ENCODE data around the gene PPP1R7. TPM values are rescaled to one million over a fixed set of nuclear protein-coding genes. Genes with fewer than 3 reads are reported as not detected.

PPP1R7 gene
- total and polyA plus RNA-seq, 8 donors: 61.6 to 80.0 (median 71.3) TPM

GRCh38 chr2:241226723-241227572, 76.7 kb downstream of the PPP1R7 start:
- Histone ChIP-seq H3K27me3 (no peaks in the 10 kb centered on the region), H3K4me3 (no peak overlapping the region), H3K36me3 (peaks cover 0 to 70% of the 10 kb centered on the region in 2 donors), H3K4me1 (peaks cover 0 to 10% of the 10 kb centered on the region in 2 donors), H3K9me3 (no peaks in the 10 kb centered on the region), H3K27ac (no peak overlapping the region)
- DNase-seq (peak in 1 of 4 donors; percentile 67), ATAC-seq (no peak)
- intact Hi-C loops (cut with DNase I): no loop called here
- TF ChIP-seq CTCF (IDR thresholded peaks at IDR 0.05): no peak

- intact Hi-C loops (cut with DNase I): no loop called here
- ATAC-seq (no peak), DNase-seq (no peak)
- TF ChIP-seq CTCF (IDR thresholded peaks at IDR 0.05): no peak
- H3K27me3 ChIP-seq: no peaks in the 10 kb centered on the region
- H3K36me3 ChIP-seq: peaks cover 0 to 76% of the 10 kb centered on the region in 2 donors
- H3K4me3 ChIP-seq: no peak overlapping the region
- H3K9me3 ChIP-seq: no peaks in the 10 kb centered on the region
- no peak overlapping the region for H3K27ac ChIP-seq
- H3K4me1 ChIP-seq: peaks cover 0 to 10% of the 10 kb centered on the region in 2 donors
Measured at GRCh38 chr2:241227594-241227993, 77.3 kb downstream of the PPP1R7 start.

GRCh38 chr2:241228081-241228859, 78.0 kb downstream of the PPP1R7 start:
- Histone ChIP-seq H3K4me3 (no peak overlapping the region), H3K9me3 (no peaks in the 10 kb centered on the region), H3K27ac (no peak overlapping the region), H3K4me1 (peaks cover 0 to 10% of the 10 kb centered on the region in 2 donors), H3K36me3 (peaks cover 0 to 83% of the 10 kb centered on the region in 2 donors), H3K27me3 (no peaks in the 10 kb centered on the region)
- TF ChIP-seq CTCF (IDR thresholded peaks at IDR 0.05): no peak
- DNase-seq (peak in 1 of 4 donors; percentile 43), ATAC-seq (no peak)
- intact Hi-C loops (cut with DNase I): no loop called here

GRCh38 chr2:241228860-241229516, 78.7 kb downstream of the PPP1R7 start:
- no peak for TF ChIP-seq CTCF (IDR thresholded peaks at IDR 0.05)
- Histone ChIP-seq H3K9me3 (no peaks in the 10 kb centered on the region), H3K4me1 (peaks cover 0 to 5% of the 10 kb centered on the region in 2 donors), H3K27ac (no peak overlapping the region), H3K27me3 (no peaks in the 10 kb centered on the region), H3K36me3 (peaks cover 0 to 90% of the 10 kb centered on the region in 2 donors), H3K4me3 (no peak overlapping the region)
- DNase-seq: no peak
- ATAC-seq: no peak
- intact Hi-C loops (cut with DNase I): no loop called here

Data from left lung (tissue), 10 donors.